ENCODE measurements around the gene TBX10.

TBX10 gene

GRCh38 chr11:67632175-67632981 is 7.2 kb downstream of the TBX10 start:
- Histone ChIP-seq H3K27ac (peak overlapping the region; percentile 22; the same call in 1 of the 2 replicates), H3K4me2 (peak overlapping the region; percentile 34), H3K9ac (peak overlapping the region; percentile 41; the same call in 1 of the 2 replicates), H3K4me3 (no peak overlapping the region), H3K36me3 (no peaks in the 10 kb centered on the region), H3K4me1 (peaks cover 37% of the 10 kb centered on the region), H4K20me1 (no peaks in the 10 kb centered on the region), H3K9me3 (no peaks in the 10 kb centered on the region), H3K27me3 (no peaks in the 10 kb centered on the region)
- TF ChIP-seq Cebpa-rat (IDR thresholded peaks at IDR 0.05): no peak

GRCh38 chr11:67631853-67632174 is 7.7 kb downstream of the TBX10 start:
- TF ChIP-seq Cebpa-rat (IDR thresholded peaks at IDR 0.05): no peak
- H4K20me1 ChIP-seq: no peaks in the 10 kb centered on the region
- no peaks in the 10 kb centered on the region for H3K27me3 ChIP-seq
- no peak overlapping the region for H3K4me3 ChIP-seq
- H3K36me3 ChIP-seq: no peaks in the 10 kb centered on the region
- no peaks in the 10 kb centered on the region for H3K9me3 ChIP-seq
- peaks cover 37% of the 10 kb centered on the region for H3K4me1 ChIP-seq
- H3K9ac ChIP-seq: no peak overlapping the region
- 0 out of 2 replicates have a peak overlapping the region, but pooled peaks have one; percentile 22 for H3K27ac ChIP-seq
- H3K4me2 ChIP-seq: peak overlapping the region; percentile 34; the same call in 1 of the 2 replicates

- Histone ChIP-seq H3K4me2 (peak overlapping the region; percentile 88), H3K4me3 (no peak overlapping the region), H3K36me3 (no peaks in the 10 kb centered on the region), H3K27me3 (no peaks in the 10 kb centered on the region), H3K27ac (0 out of 2 replicates have a peak overlapping the region, but pooled peaks have one; percentile 22), H4K20me1 (no peaks in the 10 kb centered on the region), H3K9ac (peak overlapping the region; percentile 78; the same call in 1 of the 2 replicates), H3K9me3 (no peaks in the 10 kb centered on the region), H3K4me1 (peaks cover 37% of the 10 kb centered on the region)
- no peak for TF ChIP-seq Cebpa-rat (IDR thresholded peaks at IDR 0.05)
Measured at GRCh38 chr11:67631411-67631810, 8.2 kb downstream of the TBX10 start.

- H3K27ac ChIP-seq: peak overlapping the region; percentile 78
Measured at GRCh38 chr11:67630943-67631331, 8.6 kb downstream of the TBX10 start.

GRCh38 chr11:67630228-67630942 is 9.2 kb downstream of the TBX10 start:
- Histone ChIP-seq H3K27ac (peak overlapping the region; percentile 78), H3K27me3 (no peaks in the 10 kb centered on the region), H3K4me3 (peak overlapping the region; percentile 77), H3K9ac (peak overlapping the region; percentile 78), H3K36me3 (no peaks in the 10 kb centered on the region), H3K4me2 (peak overlapping the region; percentile 88), H3K4me1 (peaks cover 40% of the 10 kb centered on the region), H3K9me3 (no peaks in the 10 kb centered on the region), H4K20me1 (no peaks in the 10 kb centered on the region)
- no peak for TF ChIP-seq Cebpa-rat (IDR thresholded peaks at IDR 0.05)

More at GRCh38 chr11:67630943-67631331, 8.6 kb downstream of the TBX10 start:
- H3K9ac ChIP-seq: peak overlapping the region; percentile 78
- H3K36me3 ChIP-seq: no peaks in the 10 kb centered on the region
- no peaks in the 10 kb centered on the region for H4K20me1 ChIP-seq
- H3K4me2 ChIP-seq: peak overlapping the region; percentile 88
- TF ChIP-seq Cebpa-rat (IDR thresholded peaks at IDR 0.05): no peak
- H3K27me3 ChIP-seq: no peaks in the 10 kb centered on the region
- H3K9me3 ChIP-seq: no peaks in the 10 kb centered on the region
- H3K4me3 ChIP-seq: peak overlapping the region; percentile 77
- peaks cover 37% of the 10 kb centered on the region for H3K4me1 ChIP-seq

- no peaks in the 10 kb centered on the region for H4K20me1 ChIP-seq
- peak within 1 kb of the TSS; percentile 85 for H3K27ac ChIP-seq
- no peaks in the 10 kb centered on the region for H3K9me3 ChIP-seq
- H3K36me3 ChIP-seq: no peaks in the 10 kb centered on the region
- peak within 1 kb of the TSS; percentile 77 for H3K4me3 ChIP-seq
- peak within 1 kb of the TSS; percentile 82 for H3K9ac ChIP-seq
- H3K27me3 ChIP-seq: no peaks in the 10 kb centered on the region
- H3K4me1 ChIP-seq: peaks cover 47% of the 10 kb centered on the region
- no peak for TF ChIP-seq Cebpa-rat (IDR thresholded peaks at IDR 0.05)
- H3K4me2 ChIP-seq: peak within 1 kb of the TSS; percentile 99
Measured at GRCh38 chr11:67629386-67630227, 10.0 kb downstream of the TBX10 start, which contains the start of gene NUDT8. Gene NUDT8 (minus strand): TSS chr11:67629937. CDS start chr11:67629911, 26 bp downstream.

- H3K36me3 ChIP-seq: no peaks in the 10 kb centered on the region
- H4K20me1 ChIP-seq: no peaks in the 10 kb centered on the region
- H3K27me3 ChIP-seq: no peaks in the 10 kb centered on the region
- peak overlapping the region; percentile 99 for H3K4me2 ChIP-seq
- peak overlapping the region; percentile 49; the same call in 1 of the 2 replicates for H3K27ac ChIP-seq
- H3K4me1 ChIP-seq: peaks cover 54% of the 10 kb centered on the region
- TF ChIP-seq Cebpa-rat (IDR thresholded peaks at IDR 0.05): no peak
- H3K9me3 ChIP-seq: no peaks in the 10 kb centered on the region
- no peak overlapping the region; the same call in 1 of the 2 replicates for H3K9ac ChIP-seq
- H3K4me3 ChIP-seq: peak overlapping the region; percentile 77
Measured at GRCh38 chr11:67628710-67629385, 10.7 kb downstream of the TBX10 start.

- Histone ChIP-seq H3K9ac (no peak overlapping the region), H3K27ac (peak overlapping the region; percentile 49; the same call in 1 of the 2 replicates), H3K4me3 (no peak overlapping the region), H3K27me3 (no peaks in the 10 kb centered on the region), H3K36me3 (no peaks in the 10 kb centered on the region), H4K20me1 (no peaks in the 10 kb centered on the region), H3K9me3 (no peaks in the 10 kb centered on the region), H3K4me2 (no peak overlapping the region), H3K4me1 (peaks cover 54% of the 10 kb centered on the region)
- no peak for TF ChIP-seq Cebpa-rat (IDR thresholded peaks at IDR 0.05)
Measured at GRCh38 chr11:67627812-67628624, 11.5 kb downstream of the TBX10 start.

Measured in BLaER1 (cell line).